HEK293T (cell line): ENCODE measurements around the gene LAMC1.

Experiments
- CTCF ChIA-PET: fragments of 350-600 bp; formaldehyde crosslinking; extraction: SDS; loops from one replicate; lab custom pipeline; 2021; ENCODE audit warnings: antibody characterized with exemption, inconsistent platforms; lab: Yijun Ruan, JAX
- POLR2A ChIA-PET: fragments of 350-600 bp; formaldehyde crosslinking; extraction: SDS; loops from one replicate; lab custom pipeline; 2020; ENCODE audit warnings: antibody characterized with exemption, inconsistent platforms; lab: Yijun Ruan, JAX
- DNase-seq: peaks from one replicate; pipeline ENCODE4 v3.0.0; 2012; ENCODE audit warnings: mixed read lengths; ENCODE audit errors: extremely low spot score
- ARNT ChIP-seq: fragments of 450-650 bp; IDR thresholded peaks from 2 replicates; pipeline ENCODE4 v1.6.1; 2017; ENCODE audit warnings: mild to moderate bottlenecking
- BHLHE40 ChIP-seq: fragments of 450-650 bp; IDR thresholded peaks from 2 replicates; pipeline ENCODE4 v1.6.1; 2016; ENCODE audit warnings: mild to moderate bottlenecking, moderate library complexity, borderline replicate concordance
- CTBP1 ChIP-seq: fragments of 450-650 bp; IDR thresholded peaks from 2 replicates; pipeline ENCODE4 v1.6.1; 2016; ENCODE audit warnings: borderline replicate concordance
- ELF4 ChIP-seq: fragments of 450-650 bp; IDR thresholded peaks from 2 replicates; pipeline ENCODE4 v1.6.1; 2017; ENCODE audit warnings: antibody characterized with exemption
- FOXA1 ChIP-seq: fragments of 450-650 bp; IDR thresholded peaks from 2 replicates; pipeline ENCODE4 v1.6.1; 2016; ENCODE audit warnings: mild to moderate bottlenecking
- FOXK2 ChIP-seq: fragments of 450-650 bp; IDR thresholded peaks from 2 replicates; pipeline ENCODE4 v1.6.1; 2016; ENCODE audit warnings: mild to moderate bottlenecking
- FOXM1 ChIP-seq: fragments of 450-650 bp; IDR thresholded peaks from 2 replicates; pipeline ENCODE4 v1.6.1; 2017; ENCODE audit warnings: mild to moderate bottlenecking, borderline replicate concordance
- HDGF ChIP-seq: fragments of 450-650 bp; IDR thresholded peaks from 2 replicates; pipeline ENCODE4 v1.6.1; 2017; ENCODE audit warnings: antibody characterized with exemption, borderline replicate concordance
- L3MBTL2 ChIP-seq: fragments of 450-650 bp; conservative IDR thresholded peaks from 2 replicates; pipeline ENCODE4 v1.6.1; 2016; ENCODE audit warnings: mild to moderate bottlenecking
- LEF1 ChIP-seq: fragments of 450-650 bp; IDR thresholded peaks from 2 replicates; pipeline ENCODE4 v1.6.1; 2017; ENCODE audit warnings: mild to moderate bottlenecking, borderline replicate concordance
- NFRKB ChIP-seq: fragments of 450-650 bp; IDR thresholded peaks from 2 replicates; pipeline ENCODE4 v1.6.1; 2016; ENCODE audit warnings: mild to moderate bottlenecking, moderate library complexity
- SP1 ChIP-seq: fragments of 450-650 bp; IDR thresholded peaks from 2 replicates; pipeline ENCODE4 v1.6.1; 2017
- SUZ12 ChIP-seq: fragments of 450-650 bp; IDR thresholded peaks from 2 replicates; pipeline ENCODE4 v1.6.1; 2016; ENCODE audit warnings: mild to moderate bottlenecking
- TARDBP ChIP-seq: fragments of 450-650 bp; IDR thresholded peaks from 2 replicates; pipeline ENCODE4 v1.6.1; 2016
- ZNF384 ChIP-seq: fragments of 450-650 bp; IDR thresholded peaks from 2 replicates; pipeline ENCODE4 v1.6.1; 2016
- TF ChIP-seq, protein P1 (sequence below): fragments of 450-650 bp; IDR thresholded peaks from 2 replicates; pipeline ENCODE4 v1.6.1; 2016

Gene LAMC1

DNA sequence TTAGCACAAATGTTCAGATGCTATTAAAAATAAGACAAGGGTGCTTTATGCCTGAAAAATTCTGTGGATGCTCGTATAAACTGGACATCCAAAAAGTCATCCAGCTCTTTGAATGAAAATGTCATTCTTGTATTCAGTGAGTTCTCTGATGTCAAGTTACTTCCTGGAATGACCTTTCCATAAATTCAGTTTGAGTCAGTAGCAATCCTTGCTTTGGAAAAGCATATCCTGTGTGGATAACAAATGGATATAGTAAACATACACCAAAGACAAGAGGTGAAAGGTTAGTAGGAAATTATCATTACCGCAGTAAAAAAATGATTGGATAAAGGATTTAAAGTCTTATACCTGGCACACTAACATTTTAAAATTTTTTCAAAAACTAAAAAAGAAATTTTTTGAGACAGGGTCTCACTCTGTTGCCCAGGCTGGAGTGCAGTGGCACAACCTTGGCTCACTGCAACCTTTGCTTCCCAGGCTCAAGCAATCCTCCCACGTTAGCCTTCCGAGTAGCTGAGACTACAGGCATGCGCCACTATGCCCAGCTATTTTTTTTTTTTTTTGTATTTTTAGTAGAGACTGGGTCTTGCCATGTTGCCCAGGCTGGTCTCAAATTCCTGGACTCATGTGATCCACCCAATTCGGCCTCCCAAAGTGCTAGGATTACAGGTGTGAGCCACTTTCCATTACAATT lies 10.8 kb upstream of the LAMC1 start:
- TF ChIP-seq CTBP1: no peak
- POLR2A ChIA-PET: no interaction called here
- no peak for DNase-seq
- CTCF ChIA-PET: no interaction called here

DNA sequence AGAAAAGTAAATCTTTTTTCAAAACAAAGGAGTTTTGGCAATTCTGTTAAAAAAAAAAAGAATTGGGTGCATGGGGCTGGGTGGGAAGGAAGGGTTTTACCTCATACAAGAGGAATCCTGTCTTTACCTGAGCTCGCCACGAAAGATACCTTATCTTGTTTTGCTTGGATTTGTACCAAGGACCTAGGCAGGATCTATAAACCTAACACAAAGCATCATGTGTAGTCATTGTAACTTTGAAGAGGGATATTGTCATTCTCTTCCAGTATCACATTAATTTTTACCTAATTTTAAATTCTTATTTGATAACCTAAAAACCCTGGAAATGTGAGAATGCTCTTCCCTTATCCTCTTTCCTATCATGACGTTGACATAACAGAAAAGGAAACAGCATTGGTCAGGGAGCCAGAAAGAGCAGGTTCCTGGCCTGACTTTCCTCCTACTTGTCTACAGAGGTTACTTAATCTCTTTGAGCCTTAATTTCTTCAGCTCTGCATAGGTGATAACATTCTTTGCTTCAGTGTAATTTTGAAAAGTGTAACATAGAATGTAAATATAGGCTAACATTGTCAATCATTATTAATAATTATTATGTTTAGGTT lies 4.0 kb upstream of the LAMC1 start:
- DNase-seq: no peak
- TF ChIP-seq CTBP1 (no peak), FOXK2 (no peak), SUZ12 (no peak), NFRKB (no peak), HDGF (no peak), SP1 (no peak), BHLHE40 (no peak), ARNT (no peak), FOXA1 (no peak), ELF4 (no peak), ZNF384 (no peak), LEF1 (no peak), L3MBTL2 (no peak), FOXM1 (no peak), TARDBP (no peak)
- TF ChIP-seq, protein P1, sequence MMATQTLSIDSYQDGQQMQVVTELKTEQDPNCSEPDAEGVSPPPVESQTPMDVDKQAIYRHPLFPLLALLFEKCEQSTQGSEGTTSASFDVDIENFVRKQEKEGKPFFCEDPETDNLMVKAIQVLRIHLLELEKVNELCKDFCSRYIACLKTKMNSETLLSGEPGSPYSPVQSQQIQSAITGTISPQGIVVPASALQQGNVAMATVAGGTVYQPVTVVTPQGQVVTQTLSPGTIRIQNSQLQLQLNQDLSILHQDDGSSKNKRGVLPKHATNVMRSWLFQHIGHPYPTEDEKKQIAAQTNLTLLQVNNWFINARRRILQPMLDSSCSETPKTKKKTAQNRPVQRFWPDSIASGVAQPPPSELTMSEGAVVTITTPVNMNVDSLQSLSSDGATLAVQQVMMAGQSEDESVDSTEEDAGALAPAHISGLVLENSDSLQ: no peak
- POLR2A ChIA-PET: interaction anchor here (1.0 kb wide), 1 partner anchor 127 kb away, joined by 3 read pairs; no protein-coding TSS in a partner anchor
- CTCF ChIA-PET: interaction anchor here (0.7 kb wide), 1 partner anchor 215 kb away, joined by 4 read pairs; no protein-coding TSS in a partner anchor

DNA sequence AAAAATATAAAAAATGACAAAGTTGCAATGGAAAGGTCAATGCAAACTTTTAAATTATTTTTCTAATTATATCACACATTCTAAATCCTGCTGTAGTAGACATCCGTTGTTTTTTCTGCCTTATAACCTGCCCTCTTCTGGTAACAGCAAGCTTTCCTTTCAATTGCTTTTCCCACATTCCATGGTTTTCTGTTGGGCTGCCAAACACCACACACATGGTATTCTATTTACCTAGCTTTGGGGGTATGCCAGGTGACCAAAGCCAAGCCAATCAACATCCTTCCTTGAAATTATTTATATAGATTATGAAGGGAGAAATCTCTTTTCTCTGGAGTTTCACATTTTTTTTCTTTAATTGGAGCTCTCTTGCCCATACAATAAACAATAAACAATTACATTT lies 3.4 kb upstream of the LAMC1 start:
- CTCF ChIA-PET: interaction anchor here (0.7 kb wide), 1 partner anchor 215 kb away, joined by 4 read pairs; no protein-coding TSS in a partner anchor
- no peak for DNase-seq
- POLR2A ChIA-PET: interaction anchor here (1.0 kb wide), 1 partner anchor 127 kb away, joined by 3 read pairs; no protein-coding TSS in a partner anchor
- TF ChIP-seq FOXK2 (no peak), TARDBP (no peak), FOXA1 (no peak), SP1 (no peak), LEF1 (no peak), BHLHE40 (no peak), ARNT (no peak), SUZ12 (no peak), ZNF384 (no peak), NFRKB (no peak), CTBP1 (no peak), L3MBTL2 (no peak), HDGF (no peak), FOXM1 (no peak), ELF4 (no peak)
- TF ChIP-seq, protein P1: no peak

DNA sequence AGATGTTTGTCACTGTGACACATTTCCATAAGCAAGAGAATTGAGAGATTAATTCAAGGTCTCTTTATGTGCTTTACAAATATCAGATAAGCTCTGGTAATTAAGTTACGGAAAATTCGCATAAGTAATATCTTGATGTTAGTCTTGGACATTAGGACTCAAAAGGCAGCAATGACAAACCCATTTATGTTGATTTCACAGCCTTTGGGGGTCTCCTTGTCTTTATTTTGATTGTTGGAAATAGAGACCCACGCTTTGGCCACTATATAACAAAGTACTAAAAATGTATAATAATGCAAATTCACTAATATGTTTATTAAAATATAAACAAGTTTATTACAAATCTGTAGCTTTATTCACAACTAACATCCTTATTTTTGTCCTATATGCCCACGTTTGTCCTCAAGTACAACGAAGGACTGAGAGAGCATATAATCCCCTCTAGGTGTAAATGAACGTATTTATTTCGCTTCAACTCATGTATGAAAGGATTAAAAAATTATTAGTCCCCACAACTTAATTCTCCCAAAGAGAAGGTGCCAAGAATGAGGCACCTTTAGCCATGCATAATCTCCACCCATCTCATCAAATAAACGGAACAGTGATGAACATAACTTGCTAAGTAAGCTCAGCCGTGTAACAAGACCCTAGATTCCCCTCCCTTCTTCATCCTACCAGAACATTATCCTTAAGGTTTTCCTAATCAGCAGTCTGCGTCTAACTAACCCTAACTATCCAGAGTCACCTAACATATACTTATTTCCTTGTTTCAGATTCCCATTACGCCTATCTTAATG lies 1.6 kb upstream of the LAMC1 start:
- ChIA-PET CTCF (interaction anchor here (1.5 kb wide), 1 partner anchor 59 kb away, joined by 3 read pairs; no protein-coding TSS in a partner anchor), POLR2A (no interaction called here)
- TF ChIP-seq L3MBTL2: no peak
- TF ChIP-seq, protein P1: 0 out of 2 replicates have a peak, but pooled peaks have one; percentile 6
- no peak for DNase-seq

DNA sequence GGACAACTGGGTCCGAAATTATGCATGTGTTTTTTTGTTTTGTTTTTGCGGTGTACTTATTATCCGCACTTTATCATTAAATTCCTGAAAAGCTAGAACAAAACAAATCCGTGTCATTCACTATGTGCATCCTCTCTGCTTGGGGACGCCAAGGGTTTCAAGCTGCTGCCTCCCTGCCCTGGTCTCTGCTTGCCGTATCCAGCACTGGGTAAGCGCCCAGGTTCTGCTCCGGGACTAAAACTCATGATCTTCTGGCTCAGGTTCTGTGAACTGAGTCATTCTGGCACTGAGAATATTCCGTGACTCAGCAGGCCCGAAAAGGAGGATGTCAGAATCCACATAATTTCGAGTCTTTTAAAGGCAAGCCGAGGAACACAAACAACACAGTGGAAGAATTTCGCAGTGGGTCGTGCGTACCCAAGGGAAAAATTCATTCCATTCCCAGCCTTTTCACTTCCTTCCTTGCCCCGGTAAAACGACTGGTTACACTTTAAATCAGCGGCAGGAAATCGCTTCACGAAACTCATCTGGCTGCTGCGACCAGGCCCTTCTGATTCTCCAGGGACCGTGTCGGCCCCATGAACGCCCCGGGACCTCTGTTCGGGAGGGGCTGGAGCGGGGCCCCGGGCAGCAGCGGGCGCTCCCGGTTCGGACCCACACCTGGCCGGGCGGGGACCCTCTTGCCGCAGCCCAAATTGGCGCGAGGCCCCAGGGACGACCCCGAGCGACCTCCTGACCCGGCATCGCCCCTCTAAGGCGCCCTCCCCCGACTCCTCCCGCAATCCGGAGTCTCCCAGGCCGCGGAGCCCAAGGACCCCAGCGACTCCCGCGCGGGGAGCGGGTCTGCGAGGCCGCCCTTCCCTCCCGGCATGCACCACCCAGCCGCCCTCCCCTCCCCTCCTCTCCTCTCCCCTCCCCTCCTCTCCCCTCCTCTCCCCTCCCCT lies 746 bp upstream of the LAMC1 start:
- ChIA-PET CTCF (interaction anchor here (1.5 kb wide), 1 partner anchor 60 kb away, joined by 3 read pairs; no protein-coding TSS in a partner anchor), POLR2A (no interaction called here)
- DNase-seq: peak; percentile 58
- TF ChIP-seq CTBP1: no peak
- TF ChIP-seq, protein P1: no peak
- TF ChIP-seq LEF1: 0 out of 2 replicates have a peak, but pooled peaks have one; percentile 13
- TF ChIP-seq ELF4: peak; percentile 58; the same call in 1 of the 2 replicates
